ENCODE measurements around the gene ZBTB8B.

Gene ZBTB8B

DNA sequence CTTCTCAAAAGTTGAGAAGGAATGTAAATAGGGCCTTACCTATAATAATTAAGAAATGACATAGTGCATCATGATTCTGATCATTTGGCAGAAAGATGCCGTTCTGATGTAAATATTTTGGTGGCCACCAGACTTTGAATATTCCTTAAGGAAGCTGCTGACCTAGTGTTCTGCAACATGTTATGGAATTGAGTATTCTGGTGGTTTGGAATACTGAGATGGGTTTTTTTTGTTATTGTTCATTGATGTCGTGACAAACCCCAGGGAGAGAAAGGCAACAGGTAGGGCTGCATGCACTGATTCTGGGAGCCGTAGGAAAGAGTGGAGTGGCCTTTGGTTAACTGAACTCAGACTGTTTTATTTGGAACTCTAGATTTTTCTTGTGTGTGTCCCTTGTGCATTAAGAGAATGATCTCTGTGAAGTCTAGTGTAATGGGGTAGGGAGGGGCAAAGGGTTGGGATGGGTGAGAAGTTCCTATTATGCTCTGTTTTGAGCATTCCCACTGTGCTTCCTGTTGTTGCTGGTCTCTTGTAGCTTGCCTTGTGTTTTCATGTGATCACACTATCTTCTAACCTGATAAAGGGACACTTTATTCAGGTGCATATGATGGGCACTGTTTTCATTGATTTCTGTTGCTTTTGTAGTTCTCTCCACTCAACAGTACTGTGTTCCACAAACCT is 25.0 kb downstream of the ZBTB8B start:
- Histone ChIP-seq H3K4me1 (ENCODE audit: insufficient read depth, low read length, poor library complexity, severe bottlenecking) (no peaks in the 10 kb centered on the region), H3K9me2 (replicated peaks; ENCODE audit: low read depth, low read length) (no peaks in the 10 kb centered on the region), H3K9me3 (ENCODE audit: insufficient read depth, low read depth, low read length) (no peaks in the 10 kb centered on the region), H3F3A (ENCODE audit: low read depth) (no peaks in the 10 kb centered on the region), H3K9ac (ENCODE audit: low read depth, low read length, poor library complexity, severe bottlenecking) (no peak overlapping the region), H2AFZ (ENCODE audit: low read length) (no peak overlapping the region), H3K27me3 (ENCODE audit: insufficient read depth, low read length, poor library complexity, severe bottlenecking) (no peaks in the 10 kb centered on the region), H3K4me3 (ENCODE audit: low read length, poor library complexity, severe bottlenecking) (no peak overlapping the region), H3K36me3 (ENCODE audit: insufficient read depth, low read length) (no peaks in the 10 kb centered on the region), H4K20me1 (ENCODE audit: insufficient read depth, low read length, poor library complexity, severe bottlenecking) (no peaks in the 10 kb centered on the region), H3K79me2 (ENCODE audit: insufficient read depth, low read length) (no peaks in the 10 kb centered on the region), H3K4me2 (ENCODE audit: low read depth, low read length, poor library complexity, severe bottlenecking) (no peak overlapping the region)
- TF ChIP-seq CTCF (conservative IDR thresholded peaks at IDR 0.05; ENCODE audit: low read length) (no peak), EZH2phosphoT487 (IDR thresholded peaks at IDR 0.05; ENCODE audit: borderline replicate concordance) (no peak)

DNA sequence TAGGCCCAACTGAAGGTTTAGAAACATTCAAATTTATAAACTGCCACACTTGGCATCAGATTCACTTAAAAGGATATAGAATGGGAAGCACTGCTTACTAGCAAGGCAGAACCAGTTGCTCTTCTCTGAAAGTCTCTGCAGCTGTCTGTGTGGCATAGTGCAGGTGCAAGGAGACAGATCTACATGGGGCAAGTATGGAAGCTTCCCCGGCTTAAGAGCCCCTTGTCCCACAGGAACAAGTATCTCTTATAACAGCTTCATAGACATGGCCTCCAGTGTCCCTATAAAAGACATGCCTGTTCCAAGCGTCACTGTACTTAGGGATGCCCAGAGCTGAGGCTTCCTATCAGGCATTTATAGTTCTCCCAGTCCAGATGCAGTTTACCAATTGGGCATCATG is 26.5 kb downstream of the ZBTB8B start:
- TF ChIP-seq CTCF (conservative IDR thresholded peaks at IDR 0.05; ENCODE audit: low read length) (no peak), EZH2phosphoT487 (IDR thresholded peaks at IDR 0.05; ENCODE audit: borderline replicate concordance) (no peak)

GRCh38 chr1:32494196-32494595 is 29.3 kb downstream of the ZBTB8B start:
- H4K20me1 ChIP-seq (ENCODE audit: insufficient read depth, low read length, poor library complexity, severe bottlenecking) = no peaks in the 10 kb centered on the region
- H3K9ac ChIP-seq (ENCODE audit: low read depth, low read length, poor library complexity, severe bottlenecking) = no peak overlapping the region
- no peaks in the 10 kb centered on the region for H3K79me2 ChIP-seq (ENCODE audit: insufficient read depth, low read length)
- H3F3A ChIP-seq (ENCODE audit: low read depth) = no peaks in the 10 kb centered on the region
- H3K27me3 ChIP-seq (ENCODE audit: insufficient read depth, low read length, poor library complexity, severe bottlenecking) = no peaks in the 10 kb centered on the region
- no peaks in the 10 kb centered on the region for H3K9me3 ChIP-seq (ENCODE audit: insufficient read depth, low read depth, low read length)
- H3K4me1 ChIP-seq (ENCODE audit: insufficient read depth, low read length, poor library complexity, severe bottlenecking) = no peaks in the 10 kb centered on the region
- no peak overlapping the region for H3K4me3 ChIP-seq (ENCODE audit: low read length, poor library complexity, severe bottlenecking)
- H2AFZ ChIP-seq (ENCODE audit: low read length) = no peak overlapping the region
- H3K4me2 ChIP-seq (ENCODE audit: low read depth, low read length, poor library complexity, severe bottlenecking) = no peak overlapping the region
- TF ChIP-seq CTCF (conservative IDR thresholded peaks at IDR 0.05; ENCODE audit: low read length) = no peak
- no peak for TF ChIP-seq EZH2phosphoT487 (IDR thresholded peaks at IDR 0.05; ENCODE audit: borderline replicate concordance)
- no peaks in the 10 kb centered on the region for H3K36me3 ChIP-seq (ENCODE audit: insufficient read depth, low read length)
- H3K9me2 ChIP-seq (replicated peaks; ENCODE audit: low read depth, low read length) = no peaks in the 10 kb centered on the region

More for the DNA sequence above, 26.5 kb downstream of the ZBTB8B start:
- H3K4me3 ChIP-seq (ENCODE audit: low read length, poor library complexity, severe bottlenecking) = no peak overlapping the region
- no peak overlapping the region for H3K9ac ChIP-seq (ENCODE audit: low read depth, low read length, poor library complexity, severe bottlenecking)
- no peaks in the 10 kb centered on the region for H3K9me3 ChIP-seq (ENCODE audit: insufficient read depth, low read depth, low read length)
- H3K4me2 ChIP-seq (ENCODE audit: low read depth, low read length, poor library complexity, severe bottlenecking) = no peak overlapping the region
- no peaks in the 10 kb centered on the region for H3K4me1 ChIP-seq (ENCODE audit: insufficient read depth, low read length, poor library complexity, severe bottlenecking)
- no peaks in the 10 kb centered on the region for H3K27me3 ChIP-seq (ENCODE audit: insufficient read depth, low read length, poor library complexity, severe bottlenecking)
- H3F3A ChIP-seq (ENCODE audit: low read depth) = no peaks in the 10 kb centered on the region
- no peaks in the 10 kb centered on the region for H3K79me2 ChIP-seq (ENCODE audit: insufficient read depth, low read length)
- H4K20me1 ChIP-seq (ENCODE audit: insufficient read depth, low read length, poor library complexity, severe bottlenecking) = no peaks in the 10 kb centered on the region
- H2AFZ ChIP-seq (ENCODE audit: low read length) = no peak overlapping the region
- H3K9me2 ChIP-seq (replicated peaks; ENCODE audit: low read depth, low read length) = no peaks in the 10 kb centered on the region
- no peaks in the 10 kb centered on the region for H3K36me3 ChIP-seq (ENCODE audit: insufficient read depth, low read length)
